ENCODE data around the gene TMEM178B. TPM values are rescaled to one million over a fixed set of nuclear protein-coding genes. Genes with fewer than 3 reads are reported as not detected.
"Not testable (repeated sequence)": the region's sequence is repeated elsewhere in the genome, so short reads cannot be mapped to it uniquely, and the experiment has no call there.

The TMEM178B gene
- total RNA-seq, 2 experiments from 2014 or later, result not detected

DNA sequence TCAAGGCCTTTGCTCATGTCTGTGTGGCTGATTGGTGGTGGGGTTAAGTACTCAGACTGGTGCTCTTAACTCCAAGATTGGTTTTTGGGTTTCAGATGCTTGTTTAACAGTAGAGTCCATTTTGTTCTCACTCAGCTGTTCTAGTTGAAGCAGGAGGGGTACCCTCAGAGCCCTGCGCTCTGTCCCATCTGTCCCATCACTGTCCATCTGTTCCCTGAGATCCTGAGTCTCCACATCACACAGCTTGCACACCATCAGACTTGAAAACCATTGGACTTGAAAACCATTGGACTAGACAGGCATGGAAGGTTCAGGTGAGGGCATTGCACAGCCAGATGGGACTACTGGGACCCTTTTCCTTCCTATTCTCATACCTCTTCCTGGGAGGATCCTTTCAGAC lies 39.3 kb downstream of the TMEM178B start:
- POLR2A ChIA-PET, result no interaction called here
- Histone ChIP-seq H3K4me3 (ENCODE audit: low read length) (no peak overlapping the region), H3K27me3 (ENCODE audit: control insufficient read depth in 1 of 2, insufficient read depth in 2 of 2, low read length in 2 of 2) (no peaks in the 10 kb centered on the region), H3K4me1 (ENCODE audit: insufficient read depth, low read length) (no peaks in the 10 kb centered on the region), H3K36me3 (ENCODE audit: insufficient read depth, low read length) (no peaks in the 10 kb centered on the region), H3K9me3 (ENCODE audit: control insufficient read depth in 1 of 2, insufficient read depth in 1 of 2, low read length in 2 of 2) (no peaks in the 10 kb centered on the region), H3K27ac (ENCODE audit: low read depth in 1 of 2, low read length in 2 of 2) (no peak overlapping the region)
- TF ChIP-seq, protein P1, sequence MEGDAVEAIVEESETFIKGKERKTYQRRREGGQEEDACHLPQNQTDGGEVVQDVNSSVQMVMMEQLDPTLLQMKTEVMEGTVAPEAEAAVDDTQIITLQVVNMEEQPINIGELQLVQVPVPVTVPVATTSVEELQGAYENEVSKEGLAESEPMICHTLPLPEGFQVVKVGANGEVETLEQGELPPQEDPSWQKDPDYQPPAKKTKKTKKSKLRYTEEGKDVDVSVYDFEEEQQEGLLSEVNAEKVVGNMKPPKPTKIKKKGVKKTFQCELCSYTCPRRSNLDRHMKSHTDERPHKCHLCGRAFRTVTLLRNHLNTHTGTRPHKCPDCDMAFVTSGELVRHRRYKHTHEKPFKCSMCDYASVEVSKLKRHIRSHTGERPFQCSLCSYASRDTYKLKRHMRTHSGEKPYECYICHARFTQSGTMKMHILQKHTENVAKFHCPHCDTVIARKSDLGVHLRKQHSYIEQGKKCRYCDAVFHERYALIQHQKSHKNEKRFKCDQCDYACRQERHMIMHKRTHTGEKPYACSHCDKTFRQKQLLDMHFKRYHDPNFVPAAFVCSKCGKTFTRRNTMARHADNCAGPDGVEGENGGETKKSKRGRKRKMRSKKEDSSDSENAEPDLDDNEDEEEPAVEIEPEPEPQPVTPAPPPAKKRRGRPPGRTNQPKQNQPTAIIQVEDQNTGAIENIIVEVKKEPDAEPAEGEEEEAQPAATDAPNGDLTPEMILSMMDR (IDR thresholded peaks at IDR 0.05), result no peak
- intact Hi-C loops (cut with DNase I, micrococcal nuclease), result no loop called here
- CTCF ChIA-PET, result no interaction called here
- no peak overlapping the region for H3K4me3 Mint-ChIP-seq
- peaks cover 3% of the 10 kb centered on the region for H3K27me3 Mint-ChIP-seq
- DNase-seq (no peak), ATAC-seq (ENCODE audit: poor library complexity) (no peak)
- H3K9me3 Mint-ChIP-seq, result no peaks in the 10 kb centered on the region
- no peaks in the 10 kb centered on the region for H3K4me1 Mint-ChIP-seq (ENCODE audit: low read depth)
- H3K36me3 Mint-ChIP-seq (ENCODE audit: low read depth), result no peaks in the 10 kb centered on the region
- H3K27ac Mint-ChIP-seq, result no peak overlapping the region

DNA sequence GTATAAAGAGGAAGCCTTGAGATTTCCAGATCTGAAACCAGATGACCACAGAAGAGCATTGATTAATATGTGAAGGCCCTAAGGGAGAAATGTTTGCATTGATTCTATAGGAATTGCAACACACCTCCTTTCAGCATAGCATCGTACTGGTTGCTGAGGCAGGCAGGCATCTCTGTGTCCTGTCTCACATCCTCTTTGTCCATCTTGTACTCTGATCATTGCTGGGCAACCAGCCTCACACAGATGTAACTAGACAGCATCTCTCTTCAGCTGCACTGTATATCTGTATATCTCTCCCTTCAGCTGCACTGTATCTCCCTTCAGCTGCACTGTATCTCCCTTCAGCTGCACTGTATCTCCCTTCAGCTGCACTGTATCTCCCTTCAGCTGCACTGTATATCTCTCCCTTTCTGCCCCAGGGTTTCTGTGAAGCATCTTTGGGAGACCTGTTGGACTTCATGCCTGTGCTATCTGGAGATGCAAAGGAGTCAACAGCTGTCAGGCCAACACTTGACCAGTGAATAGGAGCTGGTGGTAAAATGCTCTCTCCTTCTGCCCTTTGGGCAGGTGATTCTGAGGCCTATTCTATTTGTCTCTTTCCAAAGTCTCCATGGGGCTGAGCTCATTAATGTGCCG lies 40.3 kb downstream of the TMEM178B start:
- ChIA-PET POLR2A (no interaction called here), CTCF (no interaction called here)
- H3K9me3 Mint-ChIP-seq, result no peaks in the 10 kb centered on the region
- no peak for DNase-seq
- ATAC-seq (ENCODE audit: poor library complexity), result no peak
- TF ChIP-seq, protein P1 (IDR thresholded peaks at IDR 0.05), result no peak
- H3K4me3 Mint-ChIP-seq, result no peak overlapping the region
- no peak overlapping the region for H3K27ac Mint-ChIP-seq
- intact Hi-C loops (cut with DNase I, micrococcal nuclease), result no loop called here
- Histone ChIP-seq H3K9me3 (ENCODE audit: control insufficient read depth in 1 of 2, insufficient read depth in 1 of 2, low read length in 2 of 2) (no peaks in the 10 kb centered on the region), H3K4me1 (ENCODE audit: insufficient read depth, low read length) (no peaks in the 10 kb centered on the region), H3K27ac (ENCODE audit: low read depth in 1 of 2, low read length in 2 of 2) (no peak overlapping the region), H3K36me3 (ENCODE audit: insufficient read depth, low read length) (no peaks in the 10 kb centered on the region), H3K27me3 (ENCODE audit: control insufficient read depth in 1 of 2, insufficient read depth in 2 of 2, low read length in 2 of 2) (no peaks in the 10 kb centered on the region), H3K4me3 (ENCODE audit: low read length) (no peak overlapping the region)
- H3K36me3 Mint-ChIP-seq (ENCODE audit: low read depth), result no peaks in the 10 kb centered on the region
- peaks cover 3% of the 10 kb centered on the region for H3K27me3 Mint-ChIP-seq
- no peaks in the 10 kb centered on the region for H3K4me1 Mint-ChIP-seq (ENCODE audit: low read depth)

DNA sequence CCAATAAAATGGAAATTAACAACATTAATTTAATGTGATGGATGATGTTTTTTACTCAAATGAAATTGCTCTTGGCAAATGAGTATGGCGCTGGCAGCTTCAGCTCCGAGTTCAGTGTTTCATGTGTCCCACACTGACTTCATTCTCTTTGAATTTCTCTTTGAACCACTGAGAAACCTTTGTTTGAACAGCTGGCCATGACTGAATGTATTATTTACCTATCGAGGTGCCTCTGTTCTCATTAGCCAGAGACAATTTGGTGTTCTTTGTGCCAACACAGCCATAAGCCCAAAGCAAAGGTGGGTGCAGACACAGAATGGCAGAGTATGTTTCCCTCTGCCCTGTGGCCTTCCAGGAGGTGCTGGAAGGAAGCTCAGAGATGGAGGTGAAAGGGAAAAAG lies 42.1 kb downstream of the TMEM178B start:
- Histone ChIP-seq H3K36me3 (ENCODE audit: insufficient read depth, low read length) (no peaks in the 10 kb centered on the region), H3K4me1 (ENCODE audit: insufficient read depth, low read length) (no peaks in the 10 kb centered on the region), H3K27me3 (ENCODE audit: control insufficient read depth in 1 of 2, insufficient read depth in 2 of 2, low read length in 2 of 2) (no peaks in the 10 kb centered on the region), H3K27ac (ENCODE audit: low read depth in 1 of 2, low read length in 2 of 2) (no peak overlapping the region), H3K9me3 (ENCODE audit: control insufficient read depth in 1 of 2, insufficient read depth in 1 of 2, low read length in 2 of 2) (no peaks in the 10 kb centered on the region), H3K4me3 (ENCODE audit: low read length) (no peak overlapping the region)
- Mint-ChIP-seq H3K9me3 (no peaks in the 10 kb centered on the region), H3K36me3 (ENCODE audit: low read depth) (no peaks in the 10 kb centered on the region), H3K4me3 (no peak overlapping the region), H3K27ac (no peak overlapping the region), H3K4me1 (ENCODE audit: low read depth) (no peaks in the 10 kb centered on the region), H3K27me3 (peaks cover 3% of the 10 kb centered on the region)
- POLR2A ChIA-PET, result no interaction called here
- no peak for ATAC-seq (ENCODE audit: poor library complexity)
- DNase-seq, result no peak
- intact Hi-C loops (cut with DNase I, micrococcal nuclease), result no loop called here
- TF ChIP-seq, protein P1 (IDR thresholded peaks at IDR 0.05), result no peak
- CTCF ChIA-PET, result interaction anchor here (0.6 kb wide), 1 partner anchor 1845 kb away, joined by 3 read pairs; no protein-coding TSS in a partner anchor

DNA sequence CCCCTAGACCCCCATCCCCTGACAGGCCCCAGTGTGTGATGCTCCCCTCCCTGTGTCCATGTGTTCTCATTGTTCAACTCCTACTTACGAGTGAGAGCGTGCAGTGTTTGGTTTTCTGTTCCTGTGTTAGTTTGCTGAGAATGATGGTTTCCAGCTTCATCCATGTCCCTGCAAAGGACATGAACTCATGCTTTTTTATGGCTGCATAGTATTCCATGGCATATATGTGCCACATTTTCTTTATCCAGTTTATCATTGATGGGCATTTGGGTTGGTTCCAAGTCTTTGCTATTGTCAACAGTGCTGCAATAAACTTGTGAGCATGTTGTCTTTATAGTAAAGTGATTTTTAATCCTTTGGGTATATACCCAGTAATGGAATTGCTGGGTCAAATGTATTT lies 42.8 kb downstream of the TMEM178B start:
- H3K4me1 ChIP-seq (ENCODE audit: insufficient read depth, low read length); H3K27me3 ChIP-seq (ENCODE audit: control insufficient read depth in 1 of 2, insufficient read depth in 2 of 2, low read length in 2 of 2); H3K4me1 Mint-ChIP-seq (ENCODE audit: low read depth); DNase-seq; H3K36me3 Mint-ChIP-seq (ENCODE audit: low read depth); H3K9me3 Mint-ChIP-seq; POLR2A ChIA-PET; intact Hi-C loops (cut with DNase I, micrococcal nuclease); CTCF ChIA-PET; H3K4me3 ChIP-seq (ENCODE audit: low read length); H3K27ac ChIP-seq (ENCODE audit: low read depth in 1 of 2, low read length in 2 of 2); ATAC-seq (ENCODE audit: poor library complexity); H3K9me3 ChIP-seq (ENCODE audit: control insufficient read depth in 1 of 2, insufficient read depth in 1 of 2, low read length in 2 of 2); H3K36me3 ChIP-seq (ENCODE audit: insufficient read depth, low read length); H3K27me3 Mint-ChIP-seq; H3K27ac Mint-ChIP-seq; H3K4me3 Mint-ChIP-seq: not testable (repeated sequence)

Measured in CD4-positive, alpha-beta T cell (primary cell).